Keratinocyte (primary cell): ENCODE measurements around the gene ADARB2. TPM values are rescaled to one million over a fixed set of nuclear protein-coding genes. Genes with fewer than 3 reads are reported as not detected.

ENCODE experiments used
- DNase-seq: peaks from one replicate; pipeline ENCODE4 v3.0.0-alpha.2; 2011; ENCODE audit warnings: low read depth, missing footprints, low spot score
- FAIRE-seq: peaks from 2 replicates; lab custom pipeline; 2011; peaks lifted over from hg19 to GRCh38; lab: Jason Lieb, UNC
- H2AFZ ChIP-seq: 2 replicates; pipeline ENCODE4 v1.6.0; 2012; ENCODE audit warnings: low read length, control low read depth, inconsistent platforms; ENCODE audit not compliant: control insufficient read depth
- H3K27ac ChIP-seq: 2 replicates; pipeline ENCODE4 v1.5.1; 2011; ENCODE audit warnings: low read length; ENCODE audit not compliant: control insufficient read depth, insufficient read depth
- H3K27me3 ChIP-seq: 3 replicates; pipeline ENCODE4 v1.6.0; 2011; ENCODE audit warnings: low read length; ENCODE audit not compliant: control insufficient read depth, insufficient read depth; ENCODE audit errors: extremely low read depth
- H3K36me3 ChIP-seq, 2 experiments: 2 replicates in 1 of 2; 3 replicates in 1 of 2; pipeline ENCODE4 v1.5.1; 2011; ENCODE audit warnings: low read length in 2 of 2, mild to moderate bottlenecking in 1 of 2; ENCODE audit not compliant: control insufficient read depth in 2 of 2, insufficient read depth in 2 of 2; ENCODE audit errors: extremely low read depth in 1 of 2
- H3K4me1 ChIP-seq: 3 replicates; pipeline ENCODE4 v1.5.1; 2011; ENCODE audit warnings: low read length; ENCODE audit not compliant: control insufficient read depth, insufficient read depth; ENCODE audit errors: extremely low read depth
- H3K4me2 ChIP-seq: 3 replicates; pipeline ENCODE4 v1.6.0; 2011; ENCODE audit warnings: low read depth, low read length; ENCODE audit not compliant: control insufficient read depth, insufficient read depth; ENCODE audit errors: extremely low read depth
- H3K4me3 ChIP-seq, 3 experiments: fragments of 200-600 bp in 1 of 3; sonication (generic) in 1 of 3; 2 replicates in 2 of 3; 3 replicates in 1 of 3; pipeline ENCODE4 v1.5.1; 2011 to 2016; ENCODE audit warnings: low read length in 3 of 3, mild to moderate bottlenecking in 3 of 3, control low read depth in 2 of 3, inconsistent platforms in 1 of 3, low read depth in 1 of 3, mixed read lengths in 1 of 3, mixed run types in 1 of 3, moderate library complexity in 1 of 3; ENCODE audit not compliant: control insufficient read depth in 2 of 3, insufficient read depth in 2 of 3; ENCODE audit errors: extremely low read depth in 1 of 3
- H3K79me2 ChIP-seq: 2 replicates; pipeline ENCODE4 v1.6.0; 2012; ENCODE audit warnings: low read length; ENCODE audit not compliant: control insufficient read depth, insufficient read depth
- H3K9ac ChIP-seq: 3 replicates; pipeline ENCODE4 v1.6.0; 2011; ENCODE audit warnings: low read length; ENCODE audit not compliant: control insufficient read depth, insufficient read depth; ENCODE audit errors: extremely low read depth
- H3K9me1 ChIP-seq: 3 replicates; pipeline ENCODE4 v1.6.0; 2011; ENCODE audit warnings: low read length; ENCODE audit not compliant: control insufficient read depth, insufficient read depth; ENCODE audit errors: extremely low read depth
- H3K9me3 ChIP-seq: 2 replicates; pipeline ENCODE4 v1.5.1; 2012; ENCODE audit warnings: low read depth, low read length; ENCODE audit not compliant: control insufficient read depth
- H4K20me1 ChIP-seq: 3 replicates; pipeline ENCODE4 v1.6.0; 2011; ENCODE audit warnings: low read length; ENCODE audit not compliant: control insufficient read depth, insufficient read depth; ENCODE audit errors: extremely low read depth
- EZH2 ChIP-seq: IDR thresholded peaks from one replicate; pipeline ENCODE4 v1.6.1; 2012; ENCODE audit warnings: inconsistent platforms, mild to moderate bottlenecking, low read length, moderate library complexity
- dilution Hi-C: fragments of 300-500 bp; cut with MboI; formaldehyde crosslinking; loops from one replicate; pipeline ENCODE4 v1.7.0; 2020; ENCODE audit warnings: low sequenced_read_pairs; ENCODE audit not compliant: extremely low pct_ligation_motif_present
- polyA plus RNA-seq, 5 experiments: library from polyadenylated mRNA; depleted of rRNA in 3 of 5; stranded (reverse) in 3 of 5; stranded (forward) in 1 of 5; unstranded in 1 of 5; fragments of >200 nt; gene quantifications; 1 replicate in 1 of 5; 2 replicates in 3 of 5; 3 replicates in 1 of 5; pipeline versions ENCODE4 v1.2.1 to v1.2.3, GENCODE V29; 2011 to 2012; ENCODE audit warnings: missing spikeins in 2 of 5, low read depth in 1 of 5, low replicate concordance in 1 of 5
- TF ChIP-seq, protein P1 (sequence below), 3 experiments: IDR thresholded peaks in 1 of 3; conservative IDR thresholded peaks in 1 of 3; optimal IDR thresholded peaks in 1 of 3; 2 replicates in 2 of 3; 3 replicates in 1 of 3; pipeline versions ENCODE3 to v1.5.1; 2011; ENCODE audit warnings: low read length in 3 of 3, mild to moderate bottlenecking in 3 of 3, moderate library complexity in 2 of 3, control low read depth in 1 of 3, inconsistent platforms in 1 of 3; ENCODE audit not compliant: insufficient read depth in 2 of 3; ENCODE audit errors: extremely low read depth in 1 of 3

ADARB2 gene
- polyA plus RNA-seq, 1 donor (not counting 4 experiments of a cell fraction or from before 2014, with no cell fraction given) = not detected

DNA sequence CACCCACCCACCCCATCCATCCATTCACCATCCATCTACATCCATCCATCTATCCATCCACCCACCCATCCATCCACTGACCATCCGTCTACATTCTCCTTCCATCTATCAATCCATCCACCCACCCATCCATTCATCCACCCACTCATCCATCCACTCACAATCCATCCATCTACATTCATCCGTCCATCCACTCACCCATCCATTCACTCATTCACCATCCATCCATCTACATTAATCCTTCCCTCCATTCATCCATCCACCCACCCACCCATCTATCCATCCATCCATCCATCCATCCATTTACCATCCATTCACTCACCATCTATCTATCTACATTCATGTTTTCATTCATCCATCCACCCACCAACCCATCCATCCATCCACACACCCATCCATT lies 292.5 kb downstream of the ADARB2 start:
- dilution Hi-C loops = no loop called here
- FAIRE-seq = no peak
- TF ChIP-seq EZH2 = no peak
- TF ChIP-seq, protein P1, sequence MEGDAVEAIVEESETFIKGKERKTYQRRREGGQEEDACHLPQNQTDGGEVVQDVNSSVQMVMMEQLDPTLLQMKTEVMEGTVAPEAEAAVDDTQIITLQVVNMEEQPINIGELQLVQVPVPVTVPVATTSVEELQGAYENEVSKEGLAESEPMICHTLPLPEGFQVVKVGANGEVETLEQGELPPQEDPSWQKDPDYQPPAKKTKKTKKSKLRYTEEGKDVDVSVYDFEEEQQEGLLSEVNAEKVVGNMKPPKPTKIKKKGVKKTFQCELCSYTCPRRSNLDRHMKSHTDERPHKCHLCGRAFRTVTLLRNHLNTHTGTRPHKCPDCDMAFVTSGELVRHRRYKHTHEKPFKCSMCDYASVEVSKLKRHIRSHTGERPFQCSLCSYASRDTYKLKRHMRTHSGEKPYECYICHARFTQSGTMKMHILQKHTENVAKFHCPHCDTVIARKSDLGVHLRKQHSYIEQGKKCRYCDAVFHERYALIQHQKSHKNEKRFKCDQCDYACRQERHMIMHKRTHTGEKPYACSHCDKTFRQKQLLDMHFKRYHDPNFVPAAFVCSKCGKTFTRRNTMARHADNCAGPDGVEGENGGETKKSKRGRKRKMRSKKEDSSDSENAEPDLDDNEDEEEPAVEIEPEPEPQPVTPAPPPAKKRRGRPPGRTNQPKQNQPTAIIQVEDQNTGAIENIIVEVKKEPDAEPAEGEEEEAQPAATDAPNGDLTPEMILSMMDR (optimal IDR thresholded peaks at IDR 0.05 in 1 of 3, IDR thresholded peaks at IDR 0.05 in 1 of 3, conservative IDR thresholded peaks at IDR 0.05 in 1 of 3; ENCODE audit: extremely low read depth in 1 of 3, insufficient read depth in 2 of 3, low read length in 3 of 3) = no peak

DNA sequence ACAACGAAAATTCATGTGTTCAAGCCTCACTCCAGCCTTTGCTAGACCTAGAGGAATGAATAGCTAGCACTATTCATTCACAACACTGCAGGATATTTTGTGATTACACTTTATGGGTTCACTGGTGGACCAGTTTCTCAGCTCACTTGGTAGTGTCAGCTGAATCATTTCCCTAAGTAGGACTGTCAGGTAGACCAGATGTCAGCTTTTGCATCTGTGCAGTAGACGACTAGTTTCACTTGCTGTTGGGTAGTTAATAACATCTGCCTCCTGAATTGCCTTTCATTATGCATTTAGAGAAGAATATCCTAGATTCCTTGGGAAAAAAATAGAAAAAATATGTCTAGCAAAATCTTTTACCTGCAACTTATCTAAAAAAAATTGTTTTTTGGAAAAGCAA lies 296.4 kb downstream of the ADARB2 start:
- Histone ChIP-seq H3K4me1 (no peaks in the 10 kb centered on the region), H3K36me3 (no peaks in the 10 kb centered on the region), H3K27ac (no peak overlapping the region), H4K20me1 (no peaks in the 10 kb centered on the region), H3K4me2 (no peak overlapping the region), H3K9me3 (no peaks in the 10 kb centered on the region), H3K4me3 (no peak overlapping the region), H3K9ac (no peak overlapping the region), H2AFZ (no peak overlapping the region), H3K9me1 (no peaks in the 10 kb centered on the region), H3K27me3 (no peaks in the 10 kb centered on the region), H3K79me2 (no peaks in the 10 kb centered on the region)
- TF ChIP-seq EZH2 = no peak
- TF ChIP-seq, protein P1 (optimal IDR thresholded peaks at IDR 0.05 in 1 of 3, IDR thresholded peaks at IDR 0.05 in 1 of 3, conservative IDR thresholded peaks at IDR 0.05 in 1 of 3; ENCODE audit: extremely low read depth in 1 of 3, insufficient read depth in 2 of 3, low read length in 3 of 3) = no peak
- DNase-seq (no peak), FAIRE-seq (no peak)
- dilution Hi-C loops = no loop called here

More for the DNA sequence above, 292.5 kb downstream of the ADARB2 start:
- no peak overlapping the region for H3K9ac ChIP-seq
- no peaks in the 10 kb centered on the region for H3K79me2 ChIP-seq
- DNase-seq = no peak
- no peaks in the 10 kb centered on the region for H3K9me1 ChIP-seq
- H3K36me3 ChIP-seq = no peaks in the 10 kb centered on the region
- H3K4me1 ChIP-seq = no peaks in the 10 kb centered on the region
- H2AFZ ChIP-seq = no peak overlapping the region
- no peak overlapping the region for H3K4me3 ChIP-seq
- no peak overlapping the region for H3K4me2 ChIP-seq
- no peak overlapping the region for H3K27ac ChIP-seq
- no peaks in the 10 kb centered on the region for H4K20me1 ChIP-seq
- no peaks in the 10 kb centered on the region for H3K9me3 ChIP-seq
- no peaks in the 10 kb centered on the region for H3K27me3 ChIP-seq
